NCI-H2029 treated with DMSO at 0.1 percent for 48 hours (cell line): ENCODE results near the gene EDC3.
"Not testable (repeated sequence)": the region's sequence is repeated elsewhere in the genome, so short reads cannot be mapped to it uniquely, and the experiment has no call there.

Experiments used
- DNase-seq: peaks from one replicate; lab custom pipeline; 2025; lab: John Stamatoyannopoulos, UW

Gene EDC3

GRCh38 chr15:74608786-74609185 lies 87.0 kb downstream of the EDC3 start:
- DNase-seq, result no peak

- DNase-seq, result no peak
Observed at GRCh38 chr15:74605795-74606150, 90.1 kb downstream of the EDC3 start.

GRCh38 chr15:74604983-74605794 lies 90.6 kb downstream of the EDC3 start:
- peak; percentile 12 for DNase-seq

- no peak for DNase-seq
Observed at GRCh38 chr15:74603789-74604705, 91.8 kb downstream of the EDC3 start.

- no peak for DNase-seq
Observed at GRCh38 chr15:74603026-74603788, 92.6 kb downstream of the EDC3 start.

- no peak for DNase-seq
Observed at GRCh38 chr15:74599156-74599555, 96.7 kb downstream of the EDC3 start.

- DNase-seq, result peak; percentile 22
Observed at GRCh38 chr15:74598126-74598842, 97.5 kb downstream of the EDC3 start.

GRCh38 chr15:74597146-74597705 lies 98.6 kb downstream of the EDC3 start:
- not testable (repeated sequence) for DNase-seq

- not testable (repeated sequence) for DNase-seq
Observed at GRCh38 chr15:74596736-74597135, 99.1 kb downstream of the EDC3 start.

GRCh38 chr15:74595271-74595670 lies 100.6 kb downstream of the EDC3 start:
- DNase-seq, result no peak

GRCh38 chr15:74594455-74594854 lies 101.4 kb downstream of the EDC3 start:
- DNase-seq, result no peak

- DNase-seq, result no peak
Observed at GRCh38 chr15:74593122-74593521, 102.7 kb downstream of the EDC3 start.

GRCh38 chr15:74592222-74592621 lies 103.6 kb downstream of the EDC3 start:
- DNase-seq, result no peak

GRCh38 chr15:74589826-74590225 lies 106.0 kb downstream of the EDC3 start:
- no peak for DNase-seq

- no peak for DNase-seq
Observed at GRCh38 chr15:74585857-74586256, 110.0 kb downstream of the EDC3 start.

- no peak for DNase-seq
Observed at GRCh38 chr15:74585191-74585590, 110.6 kb downstream of the EDC3 start.

- no peak for DNase-seq
Observed at GRCh38 chr15:74584779-74585178, 111.0 kb downstream of the EDC3 start.

GRCh38 chr15:74584204-74584603 lies 111.6 kb downstream of the EDC3 start:
- no peak for DNase-seq
